ENCODE data around the gene PDE4D. TPM values are rescaled to one million over a fixed set of nuclear protein-coding genes. Genes with fewer than 3 reads are reported as not detected.

Gene PDE4D
- total RNA-seq, 4 donors from 2014 or later, result 6.0 to 36.2 (median 10.0) TPM

DNA sequence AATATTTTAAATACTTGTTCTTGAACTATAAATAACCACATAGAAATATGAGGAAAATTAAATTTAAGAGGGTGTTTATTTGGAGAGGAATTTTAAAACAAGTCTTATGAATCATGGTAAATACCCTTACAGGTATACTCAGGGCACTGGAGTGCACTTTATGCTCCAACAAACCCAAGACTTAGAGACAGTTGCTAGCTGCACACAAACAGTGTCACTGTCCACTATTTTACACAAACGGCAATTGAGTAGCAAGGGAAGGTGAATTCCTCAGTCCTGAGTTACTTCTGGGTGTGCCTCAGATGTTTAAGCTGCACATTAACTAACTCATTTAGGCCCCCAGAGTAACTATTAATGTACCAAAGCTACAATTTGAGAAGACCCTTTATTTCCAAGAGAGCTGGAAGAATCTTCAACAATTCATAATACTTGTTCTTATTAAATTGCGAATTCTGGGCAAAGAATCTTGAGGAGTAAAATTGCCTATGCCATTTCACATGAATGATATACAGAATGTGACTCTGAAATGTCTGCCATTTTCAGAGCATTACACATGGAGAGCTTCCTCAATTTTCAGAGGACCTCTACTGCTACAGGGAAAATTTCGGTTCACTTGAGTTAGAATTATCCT is 371.2 kb downstream of the PDE4D start:
- Histone ChIP-seq H3K4me1 (no peaks in the 10 kb centered on the region), H3K9me3 (no peaks in the 10 kb centered on the region), H3K27ac (no peak overlapping the region), H3K27me3 (no peaks in the 10 kb centered on the region), H3K4me3 (no peak overlapping the region), H3K36me3 (no peaks in the 10 kb centered on the region)
- no peak for DNase-seq
- intact Hi-C loops (cut with DNase I), result no loop called here
- TF ChIP-seq, protein P1, sequence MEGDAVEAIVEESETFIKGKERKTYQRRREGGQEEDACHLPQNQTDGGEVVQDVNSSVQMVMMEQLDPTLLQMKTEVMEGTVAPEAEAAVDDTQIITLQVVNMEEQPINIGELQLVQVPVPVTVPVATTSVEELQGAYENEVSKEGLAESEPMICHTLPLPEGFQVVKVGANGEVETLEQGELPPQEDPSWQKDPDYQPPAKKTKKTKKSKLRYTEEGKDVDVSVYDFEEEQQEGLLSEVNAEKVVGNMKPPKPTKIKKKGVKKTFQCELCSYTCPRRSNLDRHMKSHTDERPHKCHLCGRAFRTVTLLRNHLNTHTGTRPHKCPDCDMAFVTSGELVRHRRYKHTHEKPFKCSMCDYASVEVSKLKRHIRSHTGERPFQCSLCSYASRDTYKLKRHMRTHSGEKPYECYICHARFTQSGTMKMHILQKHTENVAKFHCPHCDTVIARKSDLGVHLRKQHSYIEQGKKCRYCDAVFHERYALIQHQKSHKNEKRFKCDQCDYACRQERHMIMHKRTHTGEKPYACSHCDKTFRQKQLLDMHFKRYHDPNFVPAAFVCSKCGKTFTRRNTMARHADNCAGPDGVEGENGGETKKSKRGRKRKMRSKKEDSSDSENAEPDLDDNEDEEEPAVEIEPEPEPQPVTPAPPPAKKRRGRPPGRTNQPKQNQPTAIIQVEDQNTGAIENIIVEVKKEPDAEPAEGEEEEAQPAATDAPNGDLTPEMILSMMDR (IDR thresholded peaks at IDR 0.05), result no peak
- no peak for TF ChIP-seq POLR2A (IDR thresholded peaks at IDR 0.05)
- 84 to 87% methylated on average over 3 of the region's 3 CpGs for WGBS, 2 donors

DNA sequence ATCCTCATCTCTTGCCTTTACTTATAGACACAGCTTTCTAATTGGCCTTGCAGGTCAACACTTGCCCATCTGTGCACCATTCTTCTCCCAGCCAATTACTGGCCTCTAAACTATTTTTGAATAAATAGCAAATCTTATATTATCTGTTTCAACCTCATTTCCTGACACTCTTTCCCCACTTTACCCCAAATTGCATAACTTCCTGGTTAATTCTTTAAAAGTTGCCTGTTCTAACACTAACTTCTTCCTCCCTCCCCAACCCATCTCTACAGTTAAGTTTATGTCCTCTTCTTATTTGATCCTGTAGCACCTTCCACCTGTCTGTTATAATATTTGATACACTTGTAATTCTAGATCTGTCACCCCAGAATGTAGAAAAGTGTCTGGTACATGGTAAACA is 372.1 kb downstream of the PDE4D start:
- Histone ChIP-seq H3K4me1 (no peaks in the 10 kb centered on the region), H3K4me3 (no peak overlapping the region), H3K9me3 (no peaks in the 10 kb centered on the region), H3K36me3 (no peaks in the 10 kb centered on the region), H3K27me3 (no peaks in the 10 kb centered on the region), H3K27ac (no peak overlapping the region)
- no peak for DNase-seq
- intact Hi-C loops (cut with DNase I), result no loop called here
- TF ChIP-seq, protein P1 (IDR thresholded peaks at IDR 0.05), result no peak
- no peak for TF ChIP-seq POLR2A (IDR thresholded peaks at IDR 0.05)

DNA sequence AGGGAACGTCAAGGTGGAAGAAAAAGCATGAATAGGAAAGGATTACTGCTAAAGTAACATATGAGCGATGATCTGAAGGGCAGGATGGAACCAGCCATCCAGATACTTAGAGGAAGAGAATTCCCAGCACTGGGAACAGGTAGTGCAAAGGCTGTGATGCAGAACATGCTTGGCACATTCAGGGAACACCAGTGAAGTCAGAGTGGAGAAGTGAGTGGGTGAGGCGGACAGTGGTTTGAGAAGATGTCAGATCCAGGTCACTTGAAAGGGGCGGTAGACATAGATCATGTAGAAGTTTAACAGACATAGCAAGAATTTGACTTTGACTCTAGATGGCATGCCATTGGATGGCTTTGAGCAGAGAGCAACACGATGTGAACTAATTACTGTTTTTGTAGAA is 374.2 kb downstream of the PDE4D start:
- no peak overlapping the region for H3K4me3 ChIP-seq
- no peaks in the 10 kb centered on the region for H3K4me1 ChIP-seq
- 86 to 95% methylated on average over 5 of the region's 5 CpGs for WGBS, 2 donors
- no peak for DNase-seq
- no peaks in the 10 kb centered on the region for H3K36me3 ChIP-seq
- no peaks in the 10 kb centered on the region for H3K27me3 ChIP-seq
- no peak for TF ChIP-seq POLR2A (IDR thresholded peaks at IDR 0.05)
- TF ChIP-seq, protein P1 (IDR thresholded peaks at IDR 0.05), result no peak
- intact Hi-C loops (cut with DNase I), result no loop called here
- H3K27ac ChIP-seq, result no peak overlapping the region
- H3K9me3 ChIP-seq, result no peaks in the 10 kb centered on the region

DNA sequence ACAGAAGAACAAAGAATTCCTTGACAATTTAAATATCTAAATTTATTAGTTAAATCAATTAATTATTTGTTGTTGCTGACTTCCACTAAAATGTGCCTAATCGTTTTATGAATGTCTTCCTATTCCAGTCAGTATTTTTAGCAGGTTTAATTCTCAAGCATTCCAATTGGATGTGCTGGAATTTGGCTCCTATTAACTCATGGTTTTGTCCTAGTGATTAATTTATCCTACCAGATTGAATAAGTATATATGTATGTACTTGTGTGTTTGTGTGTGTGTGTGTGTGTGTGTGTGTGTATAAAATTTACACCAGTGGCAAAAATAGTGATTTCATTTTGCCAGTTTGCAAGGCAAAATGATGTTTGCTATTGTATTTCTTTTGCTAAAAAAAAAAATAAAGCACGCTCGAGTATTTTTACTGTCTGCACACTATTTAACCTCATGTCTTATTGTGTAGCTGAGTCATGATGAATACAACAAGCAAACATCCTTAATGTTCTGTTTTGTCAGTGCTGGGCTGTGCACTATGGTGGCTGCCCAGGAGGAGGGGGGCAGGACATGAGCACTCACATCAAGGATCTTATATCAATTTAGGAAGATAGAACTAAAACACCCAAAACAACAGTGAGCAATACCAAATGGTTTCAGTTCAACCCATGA is 375.5 kb downstream of the PDE4D start:
- H3K4me3 ChIP-seq, result no peak overlapping the region
- H3K27me3 ChIP-seq, result no peaks in the 10 kb centered on the region
- H3K4me1 ChIP-seq, result no peaks in the 10 kb centered on the region
- TF ChIP-seq, protein P1 (IDR thresholded peaks at IDR 0.05), result no peak
- no peak for TF ChIP-seq POLR2A (IDR thresholded peaks at IDR 0.05)
- intact Hi-C loops (cut with DNase I), result no loop called here
- H3K27ac ChIP-seq, result no peak overlapping the region
- no peaks in the 10 kb centered on the region for H3K9me3 ChIP-seq
- DNase-seq, result no peak
- 36 to 43% methylated on average over 3 of the region's 3 CpGs for WGBS, 2 donors
- no peaks in the 10 kb centered on the region for H3K36me3 ChIP-seq

DNA sequence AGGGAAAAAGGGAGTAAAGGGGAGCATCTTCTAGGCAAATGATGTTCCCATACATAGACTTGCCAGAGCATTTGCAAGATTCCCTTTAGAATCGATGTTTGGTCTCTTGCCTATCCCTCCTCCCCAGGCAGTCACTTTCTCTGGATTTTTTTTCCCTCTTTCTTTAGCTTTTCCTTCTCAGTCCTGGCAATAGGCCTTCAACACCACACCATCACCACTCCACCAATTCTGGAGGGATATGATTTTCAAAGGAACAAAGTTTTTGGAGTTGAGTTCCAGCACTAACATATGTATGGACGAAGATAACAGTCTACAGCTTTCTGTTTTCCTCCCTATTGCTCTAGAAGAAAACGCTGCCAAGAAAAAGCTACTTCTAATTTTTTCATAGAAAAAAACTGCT is 377.4 kb downstream of the PDE4D start:
- Histone ChIP-seq H3K9me3 (no peaks in the 10 kb centered on the region), H3K36me3 (no peaks in the 10 kb centered on the region), H3K27ac (no peak overlapping the region), H3K4me3 (no peak overlapping the region), H3K4me1 (no peaks in the 10 kb centered on the region), H3K27me3 (no peaks in the 10 kb centered on the region)
- intact Hi-C loops (cut with DNase I), result no loop called here
- no peak for TF ChIP-seq POLR2A (IDR thresholded peaks at IDR 0.05)
- TF ChIP-seq, protein P1 (IDR thresholded peaks at IDR 0.05), result no peak
- 83 to 85% methylated on average over 3 of the region's 3 CpGs for WGBS, 2 donors
- no peak for DNase-seq

Measured in esophagus squamous epithelium (tissue), 5 donors.